ENCODE measurements around the gene ARAF.
"Not testable (repeated sequence)": the region's sequence is repeated elsewhere in the genome, so short reads cannot be mapped to it uniquely, and the experiment has no call there.

DNA sequence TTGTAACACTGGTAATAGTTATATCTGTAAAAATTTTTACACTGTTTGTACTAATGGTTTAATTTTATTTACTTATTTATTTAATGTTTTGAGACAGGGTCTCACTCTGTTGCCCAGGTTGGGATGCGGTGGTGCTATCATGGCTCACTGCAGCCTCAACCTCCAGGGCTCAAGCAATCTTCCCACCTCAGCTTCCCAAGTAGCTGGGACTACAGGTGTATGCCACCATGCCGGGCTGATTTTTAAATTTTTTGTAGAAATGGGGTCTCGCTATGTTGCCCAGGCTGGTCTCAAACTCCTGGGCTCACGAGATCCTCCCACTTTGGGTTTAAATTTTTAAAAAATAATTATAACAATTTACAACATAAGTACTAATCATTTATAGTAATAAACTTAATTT, 42.1 kb downstream of the ARAF start:
- TF ChIP-seq, protein P1, sequence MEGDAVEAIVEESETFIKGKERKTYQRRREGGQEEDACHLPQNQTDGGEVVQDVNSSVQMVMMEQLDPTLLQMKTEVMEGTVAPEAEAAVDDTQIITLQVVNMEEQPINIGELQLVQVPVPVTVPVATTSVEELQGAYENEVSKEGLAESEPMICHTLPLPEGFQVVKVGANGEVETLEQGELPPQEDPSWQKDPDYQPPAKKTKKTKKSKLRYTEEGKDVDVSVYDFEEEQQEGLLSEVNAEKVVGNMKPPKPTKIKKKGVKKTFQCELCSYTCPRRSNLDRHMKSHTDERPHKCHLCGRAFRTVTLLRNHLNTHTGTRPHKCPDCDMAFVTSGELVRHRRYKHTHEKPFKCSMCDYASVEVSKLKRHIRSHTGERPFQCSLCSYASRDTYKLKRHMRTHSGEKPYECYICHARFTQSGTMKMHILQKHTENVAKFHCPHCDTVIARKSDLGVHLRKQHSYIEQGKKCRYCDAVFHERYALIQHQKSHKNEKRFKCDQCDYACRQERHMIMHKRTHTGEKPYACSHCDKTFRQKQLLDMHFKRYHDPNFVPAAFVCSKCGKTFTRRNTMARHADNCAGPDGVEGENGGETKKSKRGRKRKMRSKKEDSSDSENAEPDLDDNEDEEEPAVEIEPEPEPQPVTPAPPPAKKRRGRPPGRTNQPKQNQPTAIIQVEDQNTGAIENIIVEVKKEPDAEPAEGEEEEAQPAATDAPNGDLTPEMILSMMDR (IDR thresholded peaks at IDR 0.05): not testable (repeated sequence)
- TF ChIP-seq EP300, POLR2AphosphoS5 (IDR thresholded peaks at IDR 0.05): not testable (repeated sequence)

Measured in gastroesophageal sphincter (tissue), 3 donors.